ENCODE measurements around the gene THEM5.
"Not testable (repeated sequence)": the region's sequence is repeated elsewhere in the genome, so short reads cannot be mapped to it uniquely, and the experiment has no call there.

Gene THEM5

DNA sequence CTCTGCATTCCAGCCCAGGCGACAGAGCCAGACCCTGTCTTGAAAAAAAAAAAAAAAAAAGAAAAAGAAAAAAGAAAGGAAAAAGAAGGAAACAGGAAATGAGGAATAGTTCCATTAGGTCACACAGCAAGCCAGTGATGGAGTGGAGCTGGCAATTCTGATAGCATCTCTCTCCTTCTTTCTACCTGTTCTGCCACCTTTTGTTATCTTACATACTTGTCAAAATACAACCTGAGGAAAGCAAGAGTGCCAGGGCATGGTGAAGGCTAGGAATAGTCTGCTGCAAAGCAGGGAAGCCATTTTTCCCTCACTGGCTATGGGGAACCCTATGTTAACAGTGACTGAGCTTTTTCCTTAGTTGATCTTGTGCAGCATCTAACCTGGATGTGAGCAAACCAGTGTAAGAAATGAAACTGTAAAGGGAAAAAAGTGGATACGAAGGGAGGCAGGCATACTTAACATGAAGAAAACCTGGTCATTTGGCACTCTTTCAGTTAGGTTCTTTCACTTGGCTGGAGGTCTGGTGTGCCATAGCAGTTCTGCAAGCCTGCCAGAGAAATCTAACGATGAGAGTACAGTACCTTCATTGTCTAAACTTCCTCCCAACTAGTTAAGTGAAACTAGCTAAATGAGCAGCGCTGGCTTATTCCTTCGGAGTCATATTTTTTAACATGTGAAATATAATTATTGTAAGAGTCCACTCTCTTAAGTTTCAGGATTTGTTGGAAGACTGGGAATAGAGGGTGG, 17.9 kb upstream of the THEM5 start:
- DNase-seq: no peak
- in situ Hi-C loops (cut with MboI; ENCODE audit: low pct_unique_long_range_greater_than_20kb, low sequenced_read_pairs): no loop called here

- in situ Hi-C loops (cut with MboI; ENCODE audit: low pct_unique_long_range_greater_than_20kb, low sequenced_read_pairs): no loop called here
- DNase-seq: no peak
These were observed 15.0 kb upstream of the THEM5 start for GRCh38 chr1:151868486-151868885.

GRCh38 chr1:151867765-151868411, 14.4 kb upstream of the THEM5 start:
- in situ Hi-C loops (cut with MboI; ENCODE audit: low pct_unique_long_range_greater_than_20kb, low sequenced_read_pairs): no loop called here
- peak; percentile 52 for DNase-seq

- DNase-seq: no peak
- in situ Hi-C loops (cut with MboI; ENCODE audit: low pct_unique_long_range_greater_than_20kb, low sequenced_read_pairs): no loop called here
These were observed 13.8 kb upstream of the THEM5 start for GRCh38 chr1:151867321-151867720.

- DNase-seq: no peak
- in situ Hi-C loops (cut with MboI; ENCODE audit: low pct_unique_long_range_greater_than_20kb, low sequenced_read_pairs): no loop called here
These were observed 10.9 kb upstream of the THEM5 start for GRCh38 chr1:151864411-151864810.

DNA sequence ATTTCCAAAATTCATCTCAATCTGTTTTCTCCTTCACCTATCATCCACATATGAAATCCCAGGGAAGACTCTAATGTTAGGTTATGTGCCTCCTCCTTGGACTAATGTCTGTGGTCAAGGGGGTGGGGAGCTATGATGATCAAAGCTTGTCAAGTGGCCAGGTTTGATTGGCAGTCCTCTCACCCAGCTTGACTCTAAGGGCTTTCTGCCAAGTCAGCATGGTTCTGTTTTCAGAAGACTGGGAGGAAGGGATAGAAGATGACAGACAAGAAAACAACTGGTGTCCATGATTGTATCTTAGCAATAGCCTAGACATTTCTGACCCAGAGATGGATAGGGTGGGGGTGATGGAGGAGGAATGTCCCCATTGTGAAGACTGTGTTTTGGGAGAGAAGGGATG, 9.1 kb upstream of the THEM5 start:
- in situ Hi-C loops (cut with MboI; ENCODE audit: low pct_unique_long_range_greater_than_20kb, low sequenced_read_pairs): no loop called here
- no peak for DNase-seq

DNA sequence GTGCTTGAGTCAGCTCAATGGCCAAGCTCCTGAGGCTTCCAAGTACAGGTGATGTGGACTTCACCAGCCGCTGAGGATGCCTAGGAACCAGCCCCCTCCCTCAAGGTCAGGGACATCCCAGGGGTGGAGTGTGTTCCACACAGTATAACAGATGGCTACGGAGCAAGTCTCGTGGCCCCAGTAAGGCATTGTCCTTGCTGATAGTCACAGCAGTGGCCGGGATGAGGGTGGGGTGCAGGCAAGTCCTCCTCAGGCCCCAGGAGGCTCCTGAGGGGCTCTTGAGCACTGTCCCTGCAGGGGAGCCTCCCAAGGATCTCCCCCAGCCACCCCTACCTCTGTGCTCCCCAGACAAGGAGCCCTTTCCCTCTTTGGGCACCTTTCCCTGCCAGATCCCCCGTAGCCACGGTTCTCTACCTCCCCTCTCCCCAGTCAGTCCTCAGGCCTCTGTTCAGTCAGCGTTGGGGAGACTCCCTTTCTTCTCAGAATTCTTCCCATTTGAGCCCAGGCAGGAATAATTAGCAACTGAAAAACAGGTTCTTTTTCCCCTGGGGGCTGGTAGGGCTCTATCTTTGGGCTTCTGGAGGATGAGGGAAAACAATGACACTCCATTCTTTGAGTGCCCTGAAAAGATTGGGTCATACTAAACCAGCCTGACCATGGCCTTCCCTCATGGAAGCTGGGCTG, 7.1 kb upstream of the THEM5 start:
- in situ Hi-C loops (cut with MboI; ENCODE audit: low pct_unique_long_range_greater_than_20kb, low sequenced_read_pairs): no loop called here
- DNase-seq: no peak

GRCh38 chr1:151859891-151860293, 6.4 kb upstream of the THEM5 start:
- in situ Hi-C loops (cut with MboI; ENCODE audit: low pct_unique_long_range_greater_than_20kb, low sequenced_read_pairs): no loop called here
- DNase-seq: no peak

GRCh38 chr1:151858886-151859665, 5.6 kb upstream of the THEM5 start:
- in situ Hi-C loops (cut with MboI; ENCODE audit: low pct_unique_long_range_greater_than_20kb, low sequenced_read_pairs): no loop called here
- no peak for DNase-seq

GRCh38 chr1:151858030-151858746, 4.7 kb upstream of the THEM5 start:
- in situ Hi-C loops (cut with MboI; ENCODE audit: low pct_unique_long_range_greater_than_20kb, low sequenced_read_pairs): no loop called here
- peak; percentile 55 for DNase-seq

- in situ Hi-C loops (cut with MboI; ENCODE audit: low pct_unique_long_range_greater_than_20kb, low sequenced_read_pairs): no loop called here
- no peak for DNase-seq
These were observed 2.4 kb upstream of the THEM5 start for GRCh38 chr1:151855933-151856332.

GRCh38 chr1:151855516-151855915, 2.0 kb upstream of the THEM5 start:
- in situ Hi-C loops (cut with MboI; ENCODE audit: low pct_unique_long_range_greater_than_20kb, low sequenced_read_pairs); DNase-seq: not testable (repeated sequence)

DNA sequence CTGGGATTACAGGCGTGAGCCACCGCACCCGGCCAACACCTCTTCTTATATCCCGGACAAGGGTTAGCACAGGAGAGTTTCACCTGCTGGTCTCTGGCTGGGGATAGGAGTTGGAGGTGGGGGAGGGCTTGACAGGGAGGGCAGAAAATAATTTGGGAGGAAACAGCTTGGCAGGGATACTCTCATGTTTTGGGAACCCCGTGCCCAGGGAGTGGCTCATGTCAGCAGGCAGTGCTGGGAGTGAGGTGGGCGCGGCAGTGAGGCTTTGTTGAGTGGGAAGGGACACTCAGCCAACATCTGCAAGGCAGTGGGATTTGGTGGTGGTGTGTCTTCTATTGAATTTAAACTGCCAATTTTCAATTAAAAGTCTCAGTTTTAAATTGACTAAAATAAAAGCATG, 1.1 kb upstream of the THEM5 start:
- no peak for DNase-seq
- in situ Hi-C loops (cut with MboI; ENCODE audit: low pct_unique_long_range_greater_than_20kb, low sequenced_read_pairs): no loop called here

GRCh38 chr1:151852733-151853132, 779 bp downstream of the THEM5 start:
- no peak for DNase-seq
- in situ Hi-C loops (cut with MboI; ENCODE audit: low pct_unique_long_range_greater_than_20kb, low sequenced_read_pairs): no loop called here

- in situ Hi-C loops (cut with MboI; ENCODE audit: low pct_unique_long_range_greater_than_20kb, low sequenced_read_pairs): no loop called here
- DNase-seq: no peak
These were observed 1.6 kb downstream of the THEM5 start for GRCh38 chr1:151851886-151852285.

- DNase-seq: no peak
- in situ Hi-C loops (cut with MboI; ENCODE audit: low pct_unique_long_range_greater_than_20kb, low sequenced_read_pairs): no loop called here
These were observed 3.6 kb downstream of the THEM5 start for GRCh38 chr1:151849871-151850270.

- in situ Hi-C loops (cut with MboI; ENCODE audit: low pct_unique_long_range_greater_than_20kb, low sequenced_read_pairs): no loop called here
- no peak for DNase-seq
These were observed 4.4 kb downstream of the THEM5 start for GRCh38 chr1:151849126-151849525.

DNA sequence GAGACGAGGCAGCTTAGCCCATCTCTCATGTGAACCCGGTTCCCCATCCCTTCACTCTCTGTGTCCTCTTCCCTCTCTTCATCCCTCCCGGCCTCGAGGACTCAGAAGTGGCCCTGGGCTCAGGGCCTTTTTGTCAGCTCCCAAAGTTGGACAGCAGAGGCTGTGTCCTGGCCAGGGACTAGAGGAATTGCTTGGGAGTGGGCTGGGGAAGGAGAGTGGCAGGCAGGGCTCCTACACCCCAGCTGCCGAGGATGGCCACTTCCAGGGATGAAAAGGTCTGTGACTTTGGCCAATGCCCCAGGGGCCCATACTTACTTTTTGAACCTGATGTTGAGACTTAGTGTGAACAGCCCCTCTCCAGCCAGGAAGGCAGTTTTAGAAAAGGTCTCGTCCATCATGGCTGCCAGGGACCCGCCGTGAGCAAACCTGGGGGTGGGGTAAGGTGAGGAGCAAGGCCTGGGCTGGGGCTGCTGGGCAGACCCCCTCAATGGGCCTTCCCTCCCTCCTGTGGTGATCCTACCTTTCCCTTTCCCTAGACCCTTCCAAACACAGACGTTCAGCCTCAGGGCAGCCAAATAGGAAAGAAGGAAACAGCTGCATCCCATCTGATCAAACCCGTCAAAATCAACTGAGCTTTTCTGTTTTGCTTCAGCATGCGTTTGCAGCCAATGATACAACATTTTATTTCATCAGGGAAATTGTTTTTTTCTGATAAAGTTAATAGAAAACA, 5.5 kb downstream of the THEM5 start:
- in situ Hi-C loops (cut with MboI; ENCODE audit: low pct_unique_long_range_greater_than_20kb, low sequenced_read_pairs): no loop called here
- DNase-seq: no peak

Measured in KBM-7 (cell line).